Liver (tissue), 9 donors: Measurements from ENCODE around the gene C9orf50. TPM values are rescaled to one million over a fixed set of nuclear protein-coding genes. Genes with fewer than 3 reads are reported as not detected.

ENCODE experiments used
- DNase-seq: peaks from one replicate; pipeline ENCODE4 v3.0.0-alpha.2; 2017; ENCODE audit warnings: low spot score
- H3K27ac ChIP-seq, 2 donors: one replicate each; pipeline ENCODE4 v1.7.0; 2013; ENCODE audit warnings: inconsistent platforms in 2 of 2, low read length in 2 of 2, control low read depth in 1 of 2, low read depth in 1 of 2, mild to moderate bottlenecking in 1 of 2
- H3K27me3 ChIP-seq, 4 donors: one replicate each; pipeline versions ENCODE4 v1.6.1 to v1.7.0; 2013; ENCODE audit warnings: low read length in 3 of 4, inconsistent platforms in 1 of 4, mild to moderate bottlenecking in 1 of 4, moderate library complexity in 1 of 4; ENCODE audit not compliant: control insufficient read depth in 4 of 4, insufficient read depth in 4 of 4
- H3K36me3 ChIP-seq, 4 donors: one replicate each; pipeline versions ENCODE4 v1.6.1 to v1.7.0; 2013; ENCODE audit warnings: low read length in 3 of 4, mild to moderate bottlenecking in 3 of 4, low read depth in 1 of 4, moderate library complexity in 1 of 4; ENCODE audit not compliant: control insufficient read depth in 4 of 4, insufficient read depth in 3 of 4
- H3K4me1 ChIP-seq, 4 donors: one replicate each; pipeline versions ENCODE4 v1.6.1 to v1.7.0; 2013; ENCODE audit warnings: low read length in 3 of 4, mild to moderate bottlenecking in 3 of 4, moderate library complexity in 1 of 4; ENCODE audit not compliant: control insufficient read depth in 4 of 4, insufficient read depth in 4 of 4
- H3K4me3 ChIP-seq, 3 donors: one replicate each; pipeline versions ENCODE4 v1.6.1 to v1.7.0; 2013; ENCODE audit warnings: low read length in 3 of 3, control low read depth in 1 of 3, low read depth in 1 of 3, mild to moderate bottlenecking in 1 of 3
- H3K9ac ChIP-seq, 2 donors: one replicate each; pipeline ENCODE4 v1.7.0; 2013; ENCODE audit warnings: low read length in 2 of 2, mild to moderate bottlenecking in 2 of 2, moderate library complexity in 2 of 2, control low read depth in 1 of 2, low read depth in 1 of 2
- H3K9me3 ChIP-seq, 4 donors: one replicate each; pipeline versions ENCODE4 v1.6.1 to v1.7.0; 2013; ENCODE audit warnings: low read length in 3 of 4; ENCODE audit not compliant: control insufficient read depth in 4 of 4
- ATF3 ChIP-seq: IDR thresholded peaks from 2 replicates; pipeline ENCODE4 v1.6.1; 2016; ENCODE audit warnings: antibody characterized with exemption
- CTCF ChIP-seq: fragments of 150-350 bp; IDR thresholded peaks from 2 replicates; pipeline ENCODE4 v1.5.1; 2017; ENCODE audit warnings: improper control_type of control experiment, low read depth, low read length; ENCODE audit not compliant: missing input control
- FOXA2 ChIP-seq: IDR thresholded peaks from 2 replicates; pipeline ENCODE4 v1.6.1; 2016; ENCODE audit warnings: antibody characterized with exemption
- GABPA ChIP-seq, 2 donors: IDR thresholded peaks in 1 of 2; conservative IDR thresholded peaks in 1 of 2; 2 replicates each; pipeline ENCODE4 v1.6.1; 2016; ENCODE audit warnings: antibody characterized with exemption in 2 of 2, mild to moderate bottlenecking in 1 of 2, moderate library complexity in 1 of 2
- HNF4A ChIP-seq, 2 donors: conservative IDR thresholded peaks; 2 replicates each; pipeline ENCODE4 v1.6.1; 2016; ENCODE audit warnings: antibody characterized with exemption in 2 of 2, mild to moderate bottlenecking in 2 of 2
- HNF4G ChIP-seq: IDR thresholded peaks from 2 replicates; pipeline ENCODE4 v1.6.1; 2016; ENCODE audit warnings: antibody characterized with exemption
- JUND ChIP-seq, 2 donors: IDR thresholded peaks; 2 replicates each; pipeline ENCODE4 v1.6.1; 2016; ENCODE audit warnings: antibody characterized with exemption in 2 of 2
- MAX ChIP-seq: IDR thresholded peaks from 2 replicates; pipeline ENCODE4 v1.6.1; 2016; ENCODE audit warnings: antibody characterized with exemption
- RAD21 ChIP-seq, 2 donors: IDR thresholded peaks; 2 replicates each; pipeline ENCODE4 v1.6.1; 2016; ENCODE audit warnings: antibody characterized with exemption in 2 of 2, mild to moderate bottlenecking in 2 of 2
- REST ChIP-seq: IDR thresholded peaks from 2 replicates; pipeline ENCODE4 v1.6.1; 2016; ENCODE audit warnings: antibody characterized with exemption, mild to moderate bottlenecking
- SP1 ChIP-seq: IDR thresholded peaks from 2 replicates; pipeline ENCODE4 v1.6.1; 2018; ENCODE audit warnings: antibody characterized with exemption, mild to moderate bottlenecking
- TAF1 ChIP-seq: conservative IDR thresholded peaks from 2 replicates; pipeline ENCODE4 v1.6.1; 2016; ENCODE audit warnings: antibody characterized with exemption, mild to moderate bottlenecking
- YY1 ChIP-seq: IDR thresholded peaks from 2 replicates; pipeline ENCODE4 v1.6.1; 2016; ENCODE audit warnings: antibody characterized with exemption, mild to moderate bottlenecking
- ZBTB33 ChIP-seq: IDR thresholded peaks from 2 replicates; pipeline ENCODE4 v1.6.1; 2016; ENCODE audit warnings: antibody characterized with exemption
- WGBS: extraction: QIAGEN DNeasy Blood & Tissue Kit; methylation state at CpG from one replicate; pipeline ENCODE4 v1.1.7; 2013; 5-methylcytosine and 5-hydroxymethylcytosine counted together
- polyA plus RNA-seq, 2 donors: library from polyadenylated mRNA; stranded (reverse) in 1 of 2; unstranded in 1 of 2; fragments of 200-250 nt in 1 of 2; fragments of >200 nt in 1 of 2; fragmentation: Nextera tagmentation in 1 of 2; extraction: Ambion mirVana in 1 of 2; gene quantifications; one replicate each; pipeline versions ENCODE4 v1.2.1 to v1.2.3, GENCODE V29; 2013 to 2015
- total RNA-seq, 2 donors: library from RNA; depleted of rRNA; stranded (reverse); fragments of >200 nt; gene quantifications; one replicate each; pipeline ENCODE4 v1.2.3, GENCODE V29; 2014
- donor health status: healthy.
- donor health status: healthy.
- donor health status: healthy.
- donor health status: healthy.
- donor health status: healthy.

Gene C9orf50
- total and polyA plus RNA-seq, 4 donors = 0.23 TPM; not detected in 3

- TF ChIP-seq ZBTB33 (no peak), HNF4G (no peak), CTCF (no peak), RAD21 (IDR thresholded peaks at IDR 0.05) (no peak)
Measured at GRCh38 chr9:129669946-129670345, 49.0 kb upstream of the C9orf50 start (continued).

GRCh38 chr9:129669141-129669718 lies 48.3 kb upstream of the C9orf50 start:
- no peak for TF ChIP-seq YY1
- TF ChIP-seq SP1 = no peak
- no peak for TF ChIP-seq CTCF
- TF ChIP-seq ATF3 = no peak
- TF ChIP-seq MAX = no peak
- TF ChIP-seq GABPA (IDR thresholded peaks at IDR 0.05 in 1 of 2, conservative IDR thresholded peaks at IDR 0.05 in 1 of 2) = no peak
- TF ChIP-seq FOXA2 = no peak
- TF ChIP-seq JUND (IDR thresholded peaks at IDR 0.05) = no peak
- no peak for TF ChIP-seq HNF4A (conservative IDR thresholded peaks at IDR 0.05)
- no peak for TF ChIP-seq REST
- no peak for TF ChIP-seq TAF1
- TF ChIP-seq RAD21 (IDR thresholded peaks at IDR 0.05) = no peak
- Histone ChIP-seq H3K4me1 (peaks cover 0 to 10% (median 2%) of the 10 kb centered on the region in 4 donors), H3K9me3 (no peaks in the 10 kb centered on the region), H3K4me3 (no peak overlapping the region), H3K27me3 (peaks cover 0 to 10% (median 1%) of the 10 kb centered on the region in 4 donors), H3K36me3 (no peaks in the 10 kb centered on the region), H3K9ac (no peak overlapping the region), H3K27ac (no peak overlapping the region)
- DNase-seq = no peak
- 50% methylated on average over 17 of the region's 17 CpGs for WGBS
